Pancreas (tissue), 10 donors: Measurements from ENCODE around the gene BPIFB6. TPM values are rescaled to one million over a fixed set of nuclear protein-coding genes. Genes with fewer than 3 reads are reported as not detected.
"Not testable (repeated sequence)": the region's sequence is repeated elsewhere in the genome, so short reads cannot be mapped to it uniquely, and the experiment has no call there.

ENCODE experiments used
- ATAC-seq, 4 donors: fragments of 200-7000 bp; cut with Tn5 transposase; one replicate each; pipeline versions ENCODE4 v1.8.0 to v1.9.1; 2020; ENCODE audit warnings: mild to moderate bottlenecking in 4 of 4, moderate library complexity in 4 of 4
- DNase-seq, 6 donors: peaks; one replicate each; pipeline ENCODE4 v3.0.0-alpha.2; 2020
- FAIRE-seq: peaks from 2 replicates; lab custom pipeline; 2012; peaks lifted over from hg19 to GRCh38; lab: Jason Lieb, UNC
- H3K27ac ChIP-seq, 4 donors: fragments of 200-600 bp; sonication (generic); 1 replicate in 3 of 4; 2 replicates in 1 of 4; pipeline versions ENCODE4 v1.5.0 to v1.8.0; 2020
- H3K27me3 ChIP-seq, 4 donors: fragments of 200-600 bp; one replicate each; pipeline ENCODE4 v1.8.0; 2021
- H3K36me3 ChIP-seq, 3 donors: fragments of 200-600 bp; sonication (generic) in 1 of 3; one replicate each; pipeline versions ENCODE4 v1.5.0 to v1.8.0; 2020 to 2021
- H3K4me1 ChIP-seq, 3 donors: fragments of 200-600 bp; one replicate each; pipeline ENCODE4 v1.8.0; 2021
- H3K4me3 ChIP-seq, 4 donors: fragments of 200-600 bp; sonication (generic) in 2 of 4; one replicate each; pipeline versions ENCODE4 v1.5.0 to v1.8.0; 2020 to 2021
- H3K9me3 ChIP-seq, 4 donors: fragments of 200-600 bp; one replicate each; pipeline ENCODE4 v1.8.0; 2021
- WGBS, 2 donors: extraction: QIAGEN DNeasy Blood & Tissue Kit; methylation state at CpG; one replicate each; pipeline ENCODE4 v1.1.7; 2013; 5-methylcytosine and 5-hydroxymethylcytosine counted together
- intact Hi-C, 3 donors: fragments of 100-400 bp; cut with DNase I; formaldehyde crosslinking; loops; one replicate each; pipeline versions ENCODE4 v1.11.1 to v1.14.2; 2022
- polyA plus RNA-seq, 2 donors: library from polyadenylated mRNA; stranded (reverse); fragments of 200-250 nt; gene quantifications; one replicate each; pipeline ENCODE4 v1.2.3, GENCODE V29; 2013
- total RNA-seq, 6 donors: library from RNA; stranded (reverse); fragmentation: NEBNext Ultra II Directional in 4 of 6; extraction: Animal tissue kit (Norgen Biotek cat#: 25700) in 4 of 6; gene quantifications; one replicate each; pipeline versions ENCODE4 v1.2.1 to v1.2.4, GENCODE V29; 2021 to 2023
- TF ChIP-seq, protein P1 (sequence below), 4 donors: fragments of 200-600 bp; sonication (generic) in 3 of 4; IDR thresholded peaks; one replicate each; pipeline versions ENCODE4 v1.5.0 to v1.8.0; 2021; ENCODE audit warnings: antibody characterized with exemption in 4 of 4
- donor health status: healthy with polysubstance abuse.
- donor health status: DM: no; HTN: no; CAD: no; lungs with moderate emphysema.
- donor health status: DM: no; HTN: no; CAD: no.
- donor health status: control.
- donor health status: control.
- donor health status: Bipolar disorder and iron deficiency.
- donor health status: DM: yes; HTN: yes; CAD: no.
- donor health status: DM: no; HTN: no; CAD: no.
- donor health status: DM: no; HTN: no; CAD: no.
- donor health status: DM: yes; HTN: yes; CAD: no.

Gene BPIFB6
- total and polyA plus RNA-seq, 8 donors = not detected

DNA sequence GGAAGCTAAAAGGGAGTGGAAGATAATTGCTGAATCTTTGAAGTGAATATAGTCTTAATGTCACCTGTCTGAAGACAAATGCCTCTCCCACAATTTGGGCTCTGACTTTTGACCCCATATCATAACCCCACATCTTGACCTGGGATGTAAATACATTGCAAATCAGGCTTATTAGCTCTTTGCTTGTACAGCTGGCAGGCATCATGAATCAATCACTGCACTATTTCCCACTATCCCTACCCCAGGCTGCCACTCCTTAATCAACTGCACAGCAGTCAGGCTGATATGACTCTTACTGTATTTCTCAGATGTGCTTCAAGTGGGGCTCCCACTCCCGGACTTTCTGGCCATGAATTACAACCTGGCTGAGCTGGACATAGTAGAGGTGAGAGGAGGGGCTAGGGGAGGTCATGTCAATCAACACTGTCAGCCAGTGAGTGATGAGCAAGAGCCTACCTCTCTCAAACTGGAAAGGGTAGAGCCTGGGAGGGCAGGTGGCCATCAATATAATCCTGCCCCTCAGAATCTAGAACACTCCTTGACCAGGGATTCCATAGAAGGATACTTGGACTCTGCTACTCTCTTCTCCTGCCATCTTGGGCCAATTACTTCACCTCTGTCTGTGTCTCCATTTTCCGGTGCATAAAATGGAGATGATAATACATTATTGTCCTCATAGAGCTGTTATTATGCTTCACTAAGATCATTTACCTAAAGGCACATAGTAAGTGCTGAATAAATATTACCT lies 11.7 kb downstream of the BPIFB6 start:
- Histone ChIP-seq H3K9me3 (no peaks in the 10 kb centered on the region), H3K4me3 (no peak overlapping the region), H3K27me3 (no peaks in the 10 kb centered on the region), H3K36me3 (no peaks in the 10 kb centered on the region), H3K27ac (no peak overlapping the region), H3K4me1 (no peaks in the 10 kb centered on the region)
- intact Hi-C loops = no loop called here
- DNase-seq = no peak
- no peak for FAIRE-seq
- no peak for ATAC-seq
- WGBS, 2 donors = 70 to 76% methylated on average over 2 of the region's 2 CpGs
- TF ChIP-seq, protein P1, sequence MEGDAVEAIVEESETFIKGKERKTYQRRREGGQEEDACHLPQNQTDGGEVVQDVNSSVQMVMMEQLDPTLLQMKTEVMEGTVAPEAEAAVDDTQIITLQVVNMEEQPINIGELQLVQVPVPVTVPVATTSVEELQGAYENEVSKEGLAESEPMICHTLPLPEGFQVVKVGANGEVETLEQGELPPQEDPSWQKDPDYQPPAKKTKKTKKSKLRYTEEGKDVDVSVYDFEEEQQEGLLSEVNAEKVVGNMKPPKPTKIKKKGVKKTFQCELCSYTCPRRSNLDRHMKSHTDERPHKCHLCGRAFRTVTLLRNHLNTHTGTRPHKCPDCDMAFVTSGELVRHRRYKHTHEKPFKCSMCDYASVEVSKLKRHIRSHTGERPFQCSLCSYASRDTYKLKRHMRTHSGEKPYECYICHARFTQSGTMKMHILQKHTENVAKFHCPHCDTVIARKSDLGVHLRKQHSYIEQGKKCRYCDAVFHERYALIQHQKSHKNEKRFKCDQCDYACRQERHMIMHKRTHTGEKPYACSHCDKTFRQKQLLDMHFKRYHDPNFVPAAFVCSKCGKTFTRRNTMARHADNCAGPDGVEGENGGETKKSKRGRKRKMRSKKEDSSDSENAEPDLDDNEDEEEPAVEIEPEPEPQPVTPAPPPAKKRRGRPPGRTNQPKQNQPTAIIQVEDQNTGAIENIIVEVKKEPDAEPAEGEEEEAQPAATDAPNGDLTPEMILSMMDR (IDR thresholded peaks at IDR 0.05) = no peak

DNA sequence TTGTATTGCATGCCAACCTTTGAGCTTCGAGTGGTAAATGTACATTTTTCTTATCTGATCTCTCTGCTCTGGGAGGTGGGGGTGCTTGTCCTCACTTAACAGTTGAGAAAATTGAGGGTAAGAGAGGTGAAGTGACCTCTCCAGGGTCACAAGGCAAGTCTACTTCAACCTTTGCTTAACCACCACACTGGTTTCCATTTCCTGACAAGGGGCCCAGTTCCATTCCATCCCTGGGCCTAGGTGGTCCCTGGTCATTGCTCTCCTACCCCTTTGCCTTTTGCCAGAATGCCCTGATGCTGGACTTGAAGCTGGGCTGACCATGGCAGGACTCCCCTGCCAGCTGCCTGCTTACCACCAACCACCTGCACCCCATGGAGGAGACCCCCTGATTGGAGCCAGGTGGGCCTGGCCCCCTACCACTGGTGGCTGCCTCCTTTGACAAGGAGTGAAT lies 12.3 kb downstream of the BPIFB6 start:
- no peak for ATAC-seq
- FAIRE-seq = no peak
- Histone ChIP-seq H3K9me3 (no peaks in the 10 kb centered on the region), H3K4me3 (no peak overlapping the region), H3K27me3 (no peaks in the 10 kb centered on the region), H3K36me3 (no peaks in the 10 kb centered on the region), H3K27ac (no peak overlapping the region), H3K4me1 (no peaks in the 10 kb centered on the region)
- TF ChIP-seq, protein P1 (IDR thresholded peaks at IDR 0.05) = no peak
- intact Hi-C loops = no loop called here
- no peak for DNase-seq
- 15 to 19% methylated on average over 1 of the region's 1 CpG for WGBS, 2 donors

DNA sequence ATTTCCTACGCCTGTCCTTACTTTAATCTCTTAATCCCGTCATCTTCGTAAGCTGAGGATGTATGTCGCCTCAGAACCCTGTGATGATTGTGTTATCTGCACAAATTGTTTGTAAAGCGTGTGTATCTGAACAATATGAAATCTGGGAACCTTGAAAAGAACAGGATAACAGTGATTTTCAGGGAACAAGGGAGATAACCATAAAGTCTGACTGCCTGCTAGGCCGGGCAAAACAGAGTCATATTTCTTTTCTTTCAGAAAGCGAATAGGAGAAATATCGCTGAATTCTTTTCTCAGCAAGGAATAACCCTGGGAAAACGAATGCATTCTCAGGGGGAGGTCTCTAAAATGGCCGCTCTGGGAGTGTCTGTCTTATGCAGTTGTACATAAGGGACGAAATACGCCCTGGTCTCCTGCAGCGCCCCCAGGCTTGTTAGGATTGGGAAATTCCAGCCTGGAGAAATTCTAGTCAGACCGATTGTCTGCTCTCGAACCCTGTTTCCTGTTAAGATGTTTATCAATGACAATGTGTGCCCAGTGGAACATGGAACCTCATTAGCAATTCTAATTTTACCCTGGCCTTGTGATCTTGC lies 13.8 kb downstream of the BPIFB6 start:
- FAIRE-seq, intact Hi-C loops, H3K9me3 ChIP-seq, H3K36me3 ChIP-seq, H3K27ac ChIP-seq, ATAC-seq, H3K4me1 ChIP-seq, DNase-seq, H3K4me3 ChIP-seq, H3K27me3 ChIP-seq: not testable (repeated sequence)
- 61 to 79% methylated on average over 15 of the region's 15 CpGs for WGBS, 2 donors

DNA sequence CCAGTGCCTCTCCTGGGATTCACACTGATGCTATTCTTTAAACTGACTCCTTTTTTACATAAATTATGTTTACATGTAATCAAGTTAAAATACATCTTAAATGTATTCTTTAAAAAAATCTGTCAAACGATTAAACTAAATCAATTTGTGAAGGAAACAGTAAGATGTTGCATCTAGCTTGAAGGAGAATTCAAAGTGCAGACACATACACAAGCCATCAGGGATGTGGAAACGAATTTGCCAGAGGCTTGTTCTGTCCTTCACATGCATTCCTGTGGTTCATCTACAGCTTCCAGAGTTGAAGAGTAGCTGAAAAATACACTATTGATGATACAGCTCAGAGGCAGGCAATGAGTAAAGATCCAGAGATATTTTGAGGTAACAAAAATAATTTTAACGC lies 15.0 kb downstream of the BPIFB6 start:
- TF ChIP-seq, protein P1 (IDR thresholded peaks at IDR 0.05) = no peak
- no peak for FAIRE-seq
- Histone ChIP-seq H3K27me3 (no peaks in the 10 kb centered on the region), H3K4me3 (no peak overlapping the region), H3K9me3 (no peaks in the 10 kb centered on the region), H3K36me3 (no peaks in the 10 kb centered on the region), H3K27ac (no peak overlapping the region), H3K4me1 (no peaks in the 10 kb centered on the region)
- DNase-seq = no peak
- ATAC-seq = no peak
- intact Hi-C loops = no loop called here
- WGBS, 2 donors = 49 to 60% methylated on average over 3 of the region's 3 CpGs

DNA sequence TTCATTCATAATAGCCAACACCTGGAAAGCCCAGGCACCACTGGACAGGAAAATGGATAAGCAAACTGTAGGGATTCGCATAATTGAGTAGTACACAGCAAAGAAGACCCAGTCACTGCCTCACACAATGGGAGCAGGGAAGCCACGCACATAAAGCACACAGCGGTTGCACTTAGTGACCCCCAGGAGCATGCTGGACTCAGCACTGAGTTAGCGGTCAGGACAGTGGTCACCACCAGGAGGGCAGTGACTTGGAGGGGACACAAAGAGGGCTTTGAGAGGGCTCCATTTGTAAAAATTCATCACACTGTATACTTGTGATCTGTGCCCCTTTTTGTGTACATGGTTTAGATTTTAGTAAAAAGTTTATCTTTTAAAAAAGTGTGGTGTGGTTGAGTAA lies 19.9 kb downstream of the BPIFB6 start:
- no peak for ATAC-seq

More for the DNA sequence above, 19.9 kb downstream of the BPIFB6 start:
- H3K36me3 ChIP-seq = no peaks in the 10 kb centered on the region
- DNase-seq = no peak
- no peak overlapping the region for H3K4me3 ChIP-seq
- TF ChIP-seq, protein P1 (IDR thresholded peaks at IDR 0.05) = no peak
- no peaks in the 10 kb centered on the region for H3K27me3 ChIP-seq
- 63 to 79% methylated on average over 4 of the region's 4 CpGs for WGBS, 2 donors
- FAIRE-seq = no peak
- intact Hi-C loops = no loop called here
- H3K4me1 ChIP-seq = no peaks in the 10 kb centered on the region
- no peak overlapping the region for H3K27ac ChIP-seq
- no peaks in the 10 kb centered on the region for H3K9me3 ChIP-seq
